GM12878 (cell line): Measurements from ENCODE around the gene C1GALT1C1. TPM values are rescaled to one million over a fixed set of nuclear protein-coding genes. Genes with fewer than 3 reads are reported as not detected.

Experiments
- ATF7 ChIP-seq: fragments of 450-650 bp; IDR thresholded peaks from 2 replicates; pipeline ENCODE4 v1.6.1; 2016; ENCODE audit warnings: low read depth, mild to moderate bottlenecking
- BMI1 ChIP-seq: fragments of 450-650 bp; IDR thresholded peaks from 2 replicates; pipeline ENCODE4 v1.6.1; 2016; ENCODE audit warnings: mild to moderate bottlenecking, moderate library complexity, borderline replicate concordance
- CBFB ChIP-seq: IDR thresholded peaks from 2 replicates; pipeline ENCODE4 v1.6.1; 2016; ENCODE audit warnings: antibody characterized with exemption, low read depth
- CREM ChIP-seq: IDR thresholded peaks from 2 replicates; pipeline ENCODE4 v1.6.1; 2014; ENCODE audit warnings: antibody characterized with exemption, low read depth
- E2F8 ChIP-seq: fragments of 450-650 bp; IDR thresholded peaks from 2 replicates; pipeline ENCODE4 v1.6.1; 2018; ENCODE audit warnings: mild to moderate bottlenecking, low read depth, moderate library complexity; ENCODE audit not compliant: partially characterized antibody
- ETV6 ChIP-seq, 2 experiments: fragments of 450-650 bp in 1 of 2; IDR thresholded peaks in 1 of 2; conservative IDR thresholded peaks in 1 of 2; 2 replicates each; pipeline ENCODE4 v1.6.1; 2014; ENCODE audit warnings: antibody characterized with exemption in 1 of 2, borderline replicate concordance in 1 of 2, low read depth in 1 of 2, mild to moderate bottlenecking in 1 of 2, moderate library complexity in 1 of 2
- HCFC1 ChIP-seq: fragments of 150-350 bp; IDR thresholded peaks from 2 replicates; pipeline ENCODE4 v1.6.1; 2014; ENCODE audit warnings: low read length
- HDAC6 ChIP-seq: fragments of 200-600 bp; sonication (generic); IDR thresholded peaks from one replicate; pipeline ENCODE4 v1.8.0; 2017; ENCODE audit warnings: antibody characterized with exemption; ENCODE audit not compliant: unreplicated experiment
- IRF4 ChIP-seq: IDR thresholded peaks from 2 replicates; pipeline ENCODE4 v1.6.1; 2011; ENCODE audit warnings: low read depth, low read length
- MEF2A ChIP-seq: IDR thresholded peaks from 2 replicates; pipeline ENCODE4 v1.6.1; 2011; ENCODE audit warnings: low read depth, mild to moderate bottlenecking, low read length, moderate library complexity; ENCODE audit not compliant: insufficient read depth
- PML ChIP-seq: IDR thresholded peaks from 2 replicates; pipeline ENCODE4 v1.6.1; 2012; ENCODE audit warnings: low read length, inconsistent platforms
- POLR2AphosphoS5 ChIP-seq: IDR thresholded peaks from 2 replicates; pipeline ENCODE4 v1.6.1; 2011; ENCODE audit warnings: mild to moderate bottlenecking, low read length, inconsistent platforms
- SMARCA5 ChIP-seq: fragments of 450-650 bp; IDR thresholded peaks from 2 replicates; pipeline ENCODE4 v1.6.1; 2017; ENCODE audit warnings: mild to moderate bottlenecking
- SUPT20H ChIP-seq: IDR thresholded peaks from 2 replicates; pipeline ENCODE4 v1.6.1; 2011; ENCODE audit warnings: low read depth, mild to moderate bottlenecking, low read length, moderate library complexity, borderline replicate concordance; ENCODE audit not compliant: control insufficient read depth
- TAF1 ChIP-seq: IDR thresholded peaks from 2 replicates; pipeline ENCODE4 v1.6.1; 2011; ENCODE audit warnings: mild to moderate bottlenecking, low read depth, low read length, borderline replicate concordance
- TCF12 ChIP-seq: IDR thresholded peaks from 2 replicates; pipeline ENCODE4 v1.6.1; 2011; ENCODE audit warnings: low read depth, mild to moderate bottlenecking, low read length
- ZBTB40 ChIP-seq: fragments of 450-650 bp; IDR thresholded peaks from 2 replicates; pipeline ENCODE4 v1.6.1; 2016; ENCODE audit warnings: mild to moderate bottlenecking, moderate library complexity, borderline replicate concordance
- ZNF24 ChIP-seq: fragments of 450-650 bp; IDR thresholded peaks from 2 replicates; pipeline ENCODE4 v1.6.1; 2017; ENCODE audit warnings: antibody characterized with exemption, mild to moderate bottlenecking
- polyA plus RNA-seq, 11 experiments: library from polyadenylated mRNA; depleted of rRNA in 4 of 11; unstranded in 6 of 11; stranded (reverse) in 5 of 11; fragments of >200 nt; fragmentation: Nextera tagmentation in 4 of 11; fragmentation: Illumina TruSeq in 1 of 11; extraction: Ambion mirVana in 4 of 11; extraction: Trizol in 1 of 11; gene quantifications; 1 replicate in 1 of 11; 2 replicates in 10 of 11; pipeline versions ENCODE4 v1.2.1 to v1.2.3, GENCODE V29; 2011 to 2016; ENCODE audit warnings: inconsistent platforms in 2 of 11, missing spikeins in 2 of 11, low read depth in 1 of 11
- total RNA-seq, 4 experiments: library from RNA; depleted of rRNA in 3 of 4; stranded (reverse); fragments of >200 nt in 3 of 4; fragmentation: Illumina TruSeq in 1 of 4; extraction: Trizol in 1 of 4; gene quantifications; 2 replicates each; pipeline versions ENCODE4 v1.2.1 to v1.2.3, GENCODE V29; 2013 to 2021
- TF ChIP-seq, protein P1 (sequence below): fragments of 450-650 bp; IDR thresholded peaks from 2 replicates; pipeline ENCODE4 v1.6.1; 2017; ENCODE audit warnings: low read depth, mild to moderate bottlenecking, moderate library complexity
- TF ChIP-seq, protein P2 (sequence below): fragments of 450-650 bp; conservative IDR thresholded peaks from 2 replicates; pipeline ENCODE4 v1.6.1; 2017; ENCODE audit warnings: mild to moderate bottlenecking, moderate library complexity

C1GALT1C1 gene
- total and polyA plus RNA-seq, 10 of the 15 experiments (the other 5 are each of a cell fraction or from before 2014, with no cell fraction given): 11.6 to 71.7 (median 22.5) TPM

DNA sequence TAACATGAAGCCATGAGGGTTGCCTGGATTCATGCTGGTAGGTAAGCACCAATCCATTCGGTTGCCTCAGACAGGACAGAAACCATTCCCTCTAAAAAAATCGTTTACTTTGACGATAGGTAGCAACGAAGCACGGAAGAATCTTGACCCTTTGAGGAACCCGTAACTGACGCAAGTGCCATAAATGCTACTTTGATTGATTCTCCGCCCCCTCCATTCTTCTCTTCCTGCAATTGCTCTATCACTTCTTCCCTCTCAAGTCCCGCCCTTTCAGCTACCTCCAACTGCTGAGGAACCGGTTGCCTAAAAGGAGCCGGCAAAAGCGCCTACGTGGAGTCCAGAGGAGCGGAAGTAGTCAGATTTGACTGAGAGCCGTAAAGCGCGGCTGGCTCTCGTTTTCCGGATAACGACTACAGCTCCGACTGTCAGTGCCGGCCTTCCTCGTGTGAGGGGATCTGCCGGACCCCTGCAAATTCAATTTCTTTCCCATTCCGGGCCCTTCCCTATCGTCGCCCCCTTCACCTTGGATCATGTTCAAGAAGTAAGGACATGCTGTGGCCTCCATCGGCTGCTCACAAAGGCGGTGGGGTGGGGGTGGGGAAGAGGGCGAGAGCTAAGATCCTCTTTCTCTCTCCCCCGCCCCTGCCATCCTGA is 26.0 kb downstream of the C1GALT1C1 start, which contains the start of gene MCTS1 (continued):
- TF ChIP-seq ZBTB40 (peak; percentile 74; the same call in 1 of the 2 replicates), HDAC6 (peak; percentile 25), SUPT20H (no peak), ZNF24 (peak; percentile 67; the same call in 1 of the 2 replicates), MEF2A (no peak), BMI1 (no peak), POLR2AphosphoS5 (peak; percentile 71), ATF7 (peak; percentile 54; the same call in 1 of the 2 replicates), CBFB (peak; percentile 19; the same call in 1 of the 2 replicates), HCFC1 (0 out of 2 replicates have a peak, but pooled peaks have one; percentile 28), CREM (peak; percentile 70), SMARCA5 (no peak), TCF12 (no peak), PML (peak; percentile 37; the same call in 1 of the 2 replicates), IRF4 (no peak), ETV6 (conservative IDR thresholded peaks at IDR 0.05 in 1 of 2, IDR thresholded peaks at IDR 0.05 in 1 of 2; ENCODE audit: borderline replicate concordance in 1 of 2, low read depth in 1 of 2) (peak in 1 of 2 experiments; percentile 87; a peak in 2 of 4 replicates), TAF1 (peak; percentile 50; the same call in 1 of the 2 replicates), E2F8 (peak; percentile 44)
- TF ChIP-seq, protein P1, sequence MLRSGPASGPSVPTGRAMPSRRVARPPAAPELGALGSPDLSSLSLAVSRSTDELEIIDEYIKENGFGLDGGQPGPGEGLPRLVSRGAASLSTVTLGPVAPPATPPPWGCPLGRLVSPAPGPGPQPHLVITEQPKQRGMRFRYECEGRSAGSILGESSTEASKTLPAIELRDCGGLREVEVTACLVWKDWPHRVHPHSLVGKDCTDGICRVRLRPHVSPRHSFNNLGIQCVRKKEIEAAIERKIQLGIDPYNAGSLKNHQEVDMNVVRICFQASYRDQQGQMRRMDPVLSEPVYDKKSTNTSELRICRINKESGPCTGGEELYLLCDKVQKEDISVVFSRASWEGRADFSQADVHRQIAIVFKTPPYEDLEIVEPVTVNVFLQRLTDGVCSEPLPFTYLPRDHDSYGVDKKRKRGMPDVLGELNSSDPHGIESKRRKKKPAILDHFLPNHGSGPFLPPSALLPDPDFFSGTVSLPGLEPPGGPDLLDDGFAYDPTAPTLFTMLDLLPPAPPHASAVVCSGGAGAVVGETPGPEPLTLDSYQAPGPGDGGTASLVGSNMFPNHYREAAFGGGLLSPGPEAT: peak; percentile 33; the same call in 1 of the 2 replicates
- TF ChIP-seq, protein P2, sequence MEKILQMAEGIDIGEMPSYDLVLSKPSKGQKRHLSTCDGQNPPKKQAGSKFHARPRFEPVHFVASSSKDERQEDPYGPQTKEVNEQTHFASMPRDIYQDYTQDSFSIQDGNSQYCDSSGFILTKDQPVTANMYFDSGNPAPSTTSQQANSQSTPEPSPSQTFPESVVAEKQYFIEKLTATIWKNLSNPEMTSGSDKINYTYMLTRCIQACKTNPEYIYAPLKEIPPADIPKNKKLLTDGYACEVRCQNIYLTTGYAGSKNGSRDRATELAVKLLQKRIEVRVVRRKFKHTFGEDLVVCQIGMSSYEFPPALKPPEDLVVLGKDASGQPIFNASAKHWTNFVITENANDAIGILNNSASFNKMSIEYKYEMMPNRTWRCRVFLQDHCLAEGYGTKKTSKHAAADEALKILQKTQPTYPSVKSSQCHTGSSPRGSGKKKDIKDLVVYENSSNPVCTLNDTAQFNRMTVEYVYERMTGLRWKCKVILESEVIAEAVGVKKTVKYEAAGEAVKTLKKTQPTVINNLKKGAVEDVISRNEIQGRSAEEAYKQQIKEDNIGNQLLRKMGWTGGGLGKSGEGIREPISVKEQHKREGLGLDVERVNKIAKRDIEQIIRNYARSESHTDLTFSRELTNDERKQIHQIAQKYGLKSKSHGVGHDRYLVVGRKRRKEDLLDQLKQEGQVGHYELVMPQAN: no peak
